ENCODE results near the gene CLASP1.

DNA sequence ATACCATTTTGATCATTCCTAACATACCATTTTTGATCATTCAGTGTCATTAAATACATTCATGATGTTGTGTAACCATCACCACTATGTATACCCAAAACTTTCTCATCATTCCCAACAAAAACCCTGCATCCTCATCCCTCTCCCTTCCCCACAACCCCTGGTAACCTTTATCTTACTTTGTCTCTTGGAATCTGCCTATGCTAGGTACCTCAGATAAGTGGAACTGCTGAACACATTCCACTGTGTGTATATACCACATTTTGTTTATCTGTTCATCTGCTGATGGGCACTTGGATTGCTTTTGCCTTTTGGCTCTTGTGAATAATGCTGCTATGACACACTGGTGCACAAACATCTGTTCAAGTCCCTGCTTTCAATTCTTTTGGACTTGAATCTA, 280.4 kb downstream of the CLASP1 start:
- TF ChIP-seq, protein P1, sequence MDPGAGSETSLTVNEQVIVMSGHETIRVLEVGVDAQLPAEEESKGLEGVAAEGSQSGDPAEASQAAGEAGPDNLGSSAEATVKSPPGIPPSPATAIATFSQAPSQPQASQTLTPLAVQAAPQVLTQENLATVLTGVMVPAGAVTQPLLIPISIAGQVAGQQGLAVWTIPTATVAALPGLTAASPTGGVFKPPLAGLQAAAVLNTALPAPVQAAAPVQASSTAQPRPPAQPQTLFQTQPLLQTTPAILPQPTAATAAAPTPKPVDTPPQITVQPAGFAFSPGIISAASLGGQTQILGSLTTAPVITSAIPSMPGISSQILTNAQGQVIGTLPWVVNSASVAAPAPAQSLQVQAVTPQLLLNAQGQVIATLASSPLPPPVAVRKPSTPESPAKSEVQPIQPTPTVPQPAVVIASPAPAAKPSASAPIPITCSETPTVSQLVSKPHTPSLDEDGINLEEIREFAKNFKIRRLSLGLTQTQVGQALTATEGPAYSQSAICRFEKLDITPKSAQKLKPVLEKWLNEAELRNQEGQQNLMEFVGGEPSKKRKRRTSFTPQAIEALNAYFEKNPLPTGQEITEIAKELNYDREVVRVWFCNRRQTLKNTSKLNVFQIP (CRISPR knock-in tag; IDR thresholded peaks at IDR 0.05; ENCODE audit: borderline replicate concordance, low read depth), result no peak
- TF ChIP-seq, protein P2, sequence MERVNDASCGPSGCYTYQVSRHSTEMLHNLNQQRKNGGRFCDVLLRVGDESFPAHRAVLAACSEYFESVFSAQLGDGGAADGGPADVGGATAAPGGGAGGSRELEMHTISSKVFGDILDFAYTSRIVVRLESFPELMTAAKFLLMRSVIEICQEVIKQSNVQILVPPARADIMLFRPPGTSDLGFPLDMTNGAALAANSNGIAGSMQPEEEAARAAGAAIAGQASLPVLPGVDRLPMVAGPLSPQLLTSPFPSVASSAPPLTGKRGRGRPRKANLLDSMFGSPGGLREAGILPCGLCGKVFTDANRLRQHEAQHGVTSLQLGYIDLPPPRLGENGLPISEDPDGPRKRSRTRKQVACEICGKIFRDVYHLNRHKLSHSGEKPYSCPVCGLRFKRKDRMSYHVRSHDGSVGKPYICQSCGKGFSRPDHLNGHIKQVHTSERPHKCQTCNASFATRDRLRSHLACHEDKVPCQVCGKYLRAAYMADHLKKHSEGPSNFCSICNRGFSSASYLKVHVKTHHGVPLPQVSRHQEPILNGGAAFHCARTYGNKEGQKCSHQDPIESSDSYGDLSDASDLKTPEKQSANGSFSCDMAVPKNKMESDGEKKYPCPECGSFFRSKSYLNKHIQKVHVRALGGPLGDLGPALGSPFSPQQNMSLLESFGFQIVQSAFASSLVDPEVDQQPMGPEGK (CRISPR knock-in tag; IDR thresholded peaks at IDR 0.05; ENCODE audit: borderline replicate concordance), result no peak
- no peak for TF ChIP-seq ZFP3 (CRISPR knock-in tag; IDR thresholded peaks at IDR 0.05)

Measured in SK-N-SH treated with all-trans-retinoic acid at 6 μM for 48 hours (cell line).